ENCODE data around the gene PCBP3. TPM values are rescaled to one million over a fixed set of nuclear protein-coding genes. Genes with fewer than 3 reads are reported as not detected.

The PCBP3 gene
- total RNA-seq, 2 donors from 2014 or later: 11.6 to 16.5 TPM

DNA sequence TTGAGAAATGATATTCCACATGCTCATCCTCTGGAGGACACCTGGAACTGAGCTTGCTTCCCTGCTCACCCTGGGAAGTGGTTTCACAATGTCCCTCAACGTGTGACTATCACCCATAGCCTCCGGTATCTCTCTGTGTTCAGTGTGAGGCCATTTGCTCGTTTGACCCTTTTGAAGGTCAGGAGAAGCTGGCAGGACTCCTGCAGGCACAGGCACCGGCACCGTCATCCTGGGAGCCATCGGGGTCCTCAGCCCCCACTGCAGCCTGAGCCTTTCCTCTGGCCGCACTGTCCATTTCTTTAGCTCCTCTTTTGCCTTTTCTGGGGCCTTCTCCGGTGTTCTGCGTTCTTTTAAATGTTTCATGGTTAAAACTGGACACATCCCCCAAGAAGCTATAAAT is 178.5 kb downstream of the PCBP3 start:
- Mint-ChIP-seq H3K9me3 (no peaks in the 10 kb centered on the region), H3K36me3 (ENCODE audit: low read depth) (peaks cover 7% of the 10 kb centered on the region), H3K4me3 (peak overlapping the region; percentile 1), H3K27me3 (peaks cover 14% of the 10 kb centered on the region), H3K27ac (peak overlapping the region; percentile 44), H3K4me1 (peaks cover 17% of the 10 kb centered on the region)
- ATAC-seq (replicated peaks): no peak

DNA sequence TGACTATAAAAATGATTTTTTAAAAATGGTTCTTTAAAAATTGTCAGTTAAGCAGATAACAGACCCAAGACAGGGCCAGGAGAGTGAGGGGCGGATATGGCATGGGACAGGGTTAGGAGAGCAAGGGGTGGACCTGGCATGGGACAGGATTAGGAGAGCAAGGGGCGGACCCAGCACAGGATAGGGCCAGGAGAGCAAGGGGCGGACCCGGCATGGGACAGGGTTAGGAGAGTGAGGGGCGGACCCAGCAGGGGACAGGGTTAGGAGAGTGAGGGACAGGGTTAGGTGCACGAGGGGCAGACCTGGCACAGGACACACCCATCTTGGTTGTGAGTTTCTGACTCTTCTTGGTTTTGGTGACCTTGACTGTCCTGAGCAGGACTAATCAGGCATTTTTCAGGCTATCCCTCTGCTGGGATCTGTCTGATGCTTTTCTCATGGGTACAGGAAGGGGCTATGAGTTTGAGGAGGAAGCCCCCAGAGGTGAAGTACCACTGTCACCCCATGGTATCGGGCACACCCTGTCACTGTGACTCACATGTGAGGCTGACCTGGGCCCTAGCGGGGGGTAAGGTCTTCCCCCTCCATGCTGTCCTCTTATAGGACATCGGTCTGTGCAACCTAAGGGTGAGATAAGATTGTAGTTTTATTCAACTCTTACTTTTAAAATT is 179.0 kb downstream of the PCBP3 start:
- no peak for ATAC-seq (replicated peaks)
- Mint-ChIP-seq H3K27ac (no peak overlapping the region), H3K4me1 (peaks cover 18% of the 10 kb centered on the region), H3K9me3 (no peaks in the 10 kb centered on the region), H3K4me3 (no peak overlapping the region), H3K27me3 (peaks cover 14% of the 10 kb centered on the region), H3K36me3 (ENCODE audit: low read depth) (peaks cover 7% of the 10 kb centered on the region)

DNA sequence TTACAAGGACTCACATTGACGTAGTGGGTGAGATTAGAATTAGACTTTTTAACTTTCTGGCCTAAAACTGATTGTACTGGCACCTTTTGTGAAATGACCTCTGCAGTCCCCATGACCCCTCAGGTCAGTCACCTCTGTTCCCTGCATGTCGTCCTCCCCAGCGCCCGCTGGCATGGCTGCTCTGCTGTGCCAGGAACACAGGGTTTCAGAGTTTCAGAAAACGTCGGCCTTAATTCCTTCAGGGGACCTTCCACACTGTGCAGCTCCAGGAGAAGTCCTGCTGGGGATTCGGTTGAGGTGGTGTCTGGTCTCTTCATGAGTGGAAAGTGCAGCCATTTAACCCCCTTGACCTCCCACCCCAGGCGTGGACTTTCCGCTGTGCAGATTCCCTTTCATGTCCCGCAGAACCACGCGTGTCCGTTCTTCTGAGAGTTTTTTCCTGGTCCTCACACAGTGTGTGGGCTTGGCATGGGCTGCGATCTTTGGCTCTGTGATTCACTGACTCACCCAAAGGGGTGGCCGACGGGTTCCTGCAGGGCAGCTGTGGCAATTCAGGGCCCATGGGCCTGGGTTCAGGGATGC is 179.7 kb downstream of the PCBP3 start:
- H3K4me3 Mint-ChIP-seq: no peak overlapping the region
- peaks cover 4% of the 10 kb centered on the region for H3K36me3 Mint-ChIP-seq (ENCODE audit: low read depth)
- no peak for ATAC-seq (replicated peaks)
- H3K4me1 Mint-ChIP-seq: peaks cover 16% of the 10 kb centered on the region
- no peaks in the 10 kb centered on the region for H3K9me3 Mint-ChIP-seq
- no peak overlapping the region for H3K27ac Mint-ChIP-seq
- peaks cover 14% of the 10 kb centered on the region for H3K27me3 Mint-ChIP-seq

DNA sequence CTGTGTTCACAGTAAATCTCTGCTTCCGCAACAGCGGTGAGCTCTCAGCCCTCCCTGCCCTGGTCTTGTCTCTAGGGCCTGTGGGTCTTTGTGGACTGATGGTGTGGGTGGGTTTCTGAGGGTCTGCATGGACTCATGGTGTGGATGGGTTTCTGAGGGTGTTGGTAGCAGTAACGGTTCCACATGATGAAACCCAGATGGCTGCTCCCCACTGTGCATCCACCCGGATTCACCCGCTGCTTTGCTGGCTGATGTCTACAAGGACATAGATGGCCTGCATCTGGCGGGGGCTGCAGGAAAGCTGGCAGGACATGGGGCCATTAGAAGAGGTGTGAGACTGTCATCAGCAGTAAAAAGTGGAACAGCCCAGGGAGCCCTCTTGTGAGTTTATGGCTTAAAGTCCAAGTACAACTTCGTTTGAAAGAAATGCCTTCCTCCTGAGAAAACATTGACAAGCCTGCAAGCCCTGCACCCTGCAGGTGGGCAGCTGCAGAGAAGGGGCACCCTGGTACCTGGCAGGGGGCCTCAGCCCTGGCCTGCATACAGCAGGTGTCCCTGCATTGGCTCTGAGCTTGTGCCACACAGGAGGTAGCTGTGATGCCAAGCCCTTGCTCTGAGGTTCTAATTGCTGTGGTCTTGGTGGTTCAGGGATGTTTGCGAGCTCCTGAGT is 181.2 kb downstream of the PCBP3 start:
- peaks cover 14% of the 10 kb centered on the region for H3K27me3 Mint-ChIP-seq
- no peak for ATAC-seq (replicated peaks)
- H3K9me3 Mint-ChIP-seq: no peaks in the 10 kb centered on the region
- peaks cover 4% of the 10 kb centered on the region for H3K4me1 Mint-ChIP-seq
- H3K36me3 Mint-ChIP-seq (ENCODE audit: low read depth): no peaks in the 10 kb centered on the region
- H3K27ac Mint-ChIP-seq: no peak overlapping the region
- no peak overlapping the region for H3K4me3 Mint-ChIP-seq

DNA sequence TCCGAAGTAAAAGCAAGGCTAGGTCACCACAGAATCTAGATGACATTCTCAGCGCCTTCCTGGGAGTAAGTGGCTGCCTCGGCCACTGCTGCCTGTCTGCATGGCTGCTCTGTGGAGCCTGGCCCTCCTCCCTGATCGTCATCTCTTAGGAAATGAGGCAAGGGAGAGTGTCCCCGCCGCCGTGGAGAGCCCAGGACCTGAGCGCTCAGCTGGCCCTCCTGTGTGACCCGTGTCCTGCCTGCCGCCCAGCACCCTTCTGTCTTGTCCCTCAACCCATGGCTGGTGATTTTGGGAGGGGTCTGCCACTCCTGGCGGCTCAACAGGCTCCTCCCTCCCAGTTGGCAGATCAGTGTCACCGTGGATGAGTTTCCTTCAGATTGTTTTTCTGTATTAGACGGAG is 181.7 kb downstream of the PCBP3 start:
- Mint-ChIP-seq H3K27me3 (peaks cover 14% of the 10 kb centered on the region), H3K27ac (no peak overlapping the region), H3K9me3 (no peaks in the 10 kb centered on the region), H3K4me1 (peaks cover 4% of the 10 kb centered on the region), H3K4me3 (no peak overlapping the region), H3K36me3 (ENCODE audit: low read depth) (no peaks in the 10 kb centered on the region)
- no peak for ATAC-seq (replicated peaks)

DNA sequence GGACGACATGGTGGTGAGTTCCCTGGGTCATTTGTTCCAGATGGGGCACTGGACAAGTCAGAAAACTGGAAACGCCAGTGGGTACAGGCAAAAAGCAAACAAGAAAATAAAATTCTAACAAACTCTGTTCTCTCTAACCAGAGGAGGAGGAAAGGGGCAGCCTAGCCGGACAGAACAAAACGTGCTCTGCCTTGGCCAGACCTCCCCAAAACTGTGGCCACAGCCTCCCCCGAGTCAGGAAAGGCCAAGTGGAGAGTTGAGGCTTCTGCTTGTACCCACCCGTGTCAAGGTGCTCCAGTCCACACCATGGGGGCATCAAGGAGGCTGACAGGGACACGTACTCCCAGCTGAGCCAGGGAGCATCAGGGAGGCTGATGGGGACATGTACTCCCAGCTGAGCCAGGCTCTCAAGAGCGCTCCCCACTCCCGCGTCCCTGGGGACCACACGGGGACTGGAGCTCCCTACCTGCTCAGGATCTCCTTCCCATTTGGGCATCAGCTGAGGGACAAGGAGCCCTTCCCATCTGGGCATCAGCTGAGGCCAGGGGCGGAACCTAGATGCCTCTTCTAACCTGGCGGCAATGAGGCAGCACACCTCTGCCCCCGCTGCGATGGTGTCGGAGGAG is 183.3 kb downstream of the PCBP3 start:
- ATAC-seq (replicated peaks): no peak
- Mint-ChIP-seq H3K4me3 (no peak overlapping the region), H3K27me3 (peaks cover 8% of the 10 kb centered on the region), H3K36me3 (ENCODE audit: low read depth) (no peaks in the 10 kb centered on the region), H3K4me1 (peaks cover 4% of the 10 kb centered on the region), H3K27ac (peak overlapping the region; percentile 8), H3K9me3 (no peaks in the 10 kb centered on the region)

DNA sequence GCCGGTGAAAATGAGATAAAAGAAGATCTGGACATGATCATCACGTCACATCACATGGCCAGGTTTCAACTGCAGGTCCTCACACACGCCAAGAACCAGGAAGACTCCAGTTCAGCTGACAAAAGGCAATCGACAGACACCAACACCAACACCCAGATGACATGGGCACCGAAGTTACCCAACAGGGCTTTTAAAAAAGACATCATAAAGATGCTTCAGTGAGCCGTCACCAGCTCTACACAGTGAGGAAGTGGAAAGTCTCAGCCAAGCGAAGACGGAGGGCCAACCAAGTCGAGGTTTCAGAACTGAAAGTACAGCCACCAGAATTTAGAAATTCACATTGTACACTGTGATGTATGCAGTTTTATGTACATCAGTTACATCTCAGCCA is 183.8 kb downstream of the PCBP3 start:
- Mint-ChIP-seq H3K4me1 (peaks cover 4% of the 10 kb centered on the region), H3K9me3 (no peaks in the 10 kb centered on the region), H3K27ac (peak overlapping the region; percentile 8), H3K4me3 (no peak overlapping the region), H3K27me3 (peaks cover 5% of the 10 kb centered on the region), H3K36me3 (ENCODE audit: low read depth) (no peaks in the 10 kb centered on the region)
- no peak for ATAC-seq (replicated peaks)

DNA sequence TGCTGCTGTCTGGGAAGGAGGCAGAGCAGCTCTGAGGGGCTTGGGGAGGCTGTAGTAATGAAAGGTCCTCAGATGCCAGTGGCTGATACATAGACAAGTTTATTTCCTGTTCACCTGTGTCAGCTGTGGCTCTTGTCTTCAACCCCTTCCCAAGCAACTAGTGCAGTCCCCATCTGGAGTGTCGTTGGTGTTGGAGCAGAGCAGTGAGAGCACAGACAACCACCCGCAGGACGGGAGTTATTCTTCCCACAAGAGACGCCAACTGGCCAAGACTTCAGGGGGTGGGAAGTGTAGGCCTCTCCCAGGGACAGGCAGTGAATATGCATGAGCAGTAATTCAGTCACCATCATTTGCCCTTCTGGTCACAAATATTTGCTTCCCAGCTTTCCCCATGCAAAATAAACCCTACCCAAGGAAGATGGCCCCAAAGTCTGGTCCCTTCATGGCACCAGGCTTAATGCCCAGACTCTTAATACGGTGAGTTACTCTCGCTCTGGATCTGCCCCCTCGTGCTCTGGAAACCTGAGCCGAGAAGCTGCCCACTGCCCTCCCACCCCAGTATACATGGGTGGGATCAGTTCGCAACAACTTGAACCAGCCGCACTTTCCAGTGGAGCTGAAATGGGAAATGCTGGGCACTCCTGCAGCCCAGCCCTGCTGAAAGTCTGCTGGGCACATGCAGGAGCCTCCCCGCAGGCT is 184.5 kb downstream of the PCBP3 start:
- Mint-ChIP-seq H3K4me1 (peaks cover 4% of the 10 kb centered on the region), H3K4me3 (no peak overlapping the region), H3K27me3 (peaks cover 3% of the 10 kb centered on the region), H3K36me3 (ENCODE audit: low read depth) (no peaks in the 10 kb centered on the region), H3K9me3 (no peaks in the 10 kb centered on the region), H3K27ac (no peak overlapping the region)
- no peak for ATAC-seq (replicated peaks)

DNA sequence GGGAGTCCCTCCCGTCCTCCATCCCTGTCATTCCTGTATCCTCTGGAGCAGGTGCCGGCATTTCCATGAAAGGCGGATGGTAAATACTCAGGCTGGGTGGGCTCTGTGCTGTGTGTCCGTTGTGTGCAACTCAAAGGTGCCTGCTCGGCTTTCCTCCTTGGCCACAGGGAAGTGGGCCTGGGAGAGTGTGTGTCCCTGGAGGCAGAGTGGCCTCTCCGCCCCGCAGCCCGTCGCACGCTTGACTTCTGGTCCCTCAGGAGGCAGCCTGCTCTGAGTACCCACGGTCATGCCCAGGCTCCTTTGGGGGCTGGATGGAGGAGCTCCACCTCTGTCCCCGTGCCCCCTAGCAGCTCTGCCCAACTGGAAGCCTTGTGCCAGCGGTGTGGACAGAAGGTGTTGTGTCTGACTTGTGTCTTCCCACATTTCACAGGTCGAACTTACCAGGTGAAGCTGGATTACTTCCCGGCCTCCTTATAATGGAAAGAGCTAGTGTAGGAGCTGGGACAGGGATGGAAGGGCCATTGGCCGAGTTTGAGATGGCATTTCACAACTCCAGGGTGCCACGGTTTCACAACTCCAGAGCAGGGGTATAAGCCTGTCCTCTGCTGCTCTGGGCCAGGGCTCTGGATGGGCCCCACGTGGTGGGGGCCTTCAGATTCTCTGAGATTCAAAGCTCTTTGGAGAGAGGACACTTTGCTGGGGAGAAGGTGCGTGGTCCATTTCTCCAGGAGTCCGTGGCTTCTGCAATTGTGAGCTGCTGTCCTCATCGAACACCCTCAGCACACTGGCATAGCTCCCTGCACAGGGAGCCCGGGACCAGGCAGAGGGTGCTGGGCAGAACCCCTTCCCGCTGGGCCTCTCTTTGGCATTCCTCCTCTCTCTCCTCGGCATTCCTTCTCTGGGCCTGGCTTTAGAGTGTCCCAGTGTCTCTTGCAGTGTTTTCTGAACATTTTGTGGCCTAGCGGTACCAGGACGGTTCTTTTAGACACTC is 185.3 kb downstream of the PCBP3 start:
- Mint-ChIP-seq H3K4me3 (no peak overlapping the region), H3K36me3 (ENCODE audit: low read depth) (no peaks in the 10 kb centered on the region), H3K4me1 (peaks cover 4% of the 10 kb centered on the region), H3K9me3 (no peaks in the 10 kb centered on the region), H3K27me3 (peaks cover 3% of the 10 kb centered on the region), H3K27ac (no peak overlapping the region)
- ATAC-seq (replicated peaks): no peak

DNA sequence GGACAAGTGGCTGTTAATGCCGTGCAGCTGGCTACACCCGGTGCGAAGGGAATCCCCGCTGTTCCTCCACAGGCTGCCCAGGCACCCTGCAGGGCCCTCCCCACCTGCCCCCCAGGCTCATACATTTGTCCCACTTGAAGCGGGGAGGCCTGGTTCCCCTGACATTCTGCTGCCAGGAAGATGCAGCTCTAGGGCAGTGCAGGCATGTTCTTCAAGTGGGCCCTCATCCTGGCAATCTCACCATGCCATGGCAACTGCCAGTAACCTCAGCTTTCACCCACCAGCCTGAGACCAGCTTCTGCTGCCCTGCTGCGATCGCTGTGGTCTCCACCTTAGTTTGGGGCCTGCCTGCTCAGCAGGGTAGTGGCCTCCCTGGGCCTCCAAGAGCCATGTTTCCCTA is 186.1 kb downstream of the PCBP3 start:
- Mint-ChIP-seq H3K36me3 (ENCODE audit: low read depth) (no peaks in the 10 kb centered on the region), H3K27me3 (no peaks in the 10 kb centered on the region), H3K9me3 (no peaks in the 10 kb centered on the region), H3K4me1 (peaks cover 4% of the 10 kb centered on the region), H3K27ac (no peak overlapping the region), H3K4me3 (no peak overlapping the region)
- ATAC-seq (replicated peaks): no peak

DNA sequence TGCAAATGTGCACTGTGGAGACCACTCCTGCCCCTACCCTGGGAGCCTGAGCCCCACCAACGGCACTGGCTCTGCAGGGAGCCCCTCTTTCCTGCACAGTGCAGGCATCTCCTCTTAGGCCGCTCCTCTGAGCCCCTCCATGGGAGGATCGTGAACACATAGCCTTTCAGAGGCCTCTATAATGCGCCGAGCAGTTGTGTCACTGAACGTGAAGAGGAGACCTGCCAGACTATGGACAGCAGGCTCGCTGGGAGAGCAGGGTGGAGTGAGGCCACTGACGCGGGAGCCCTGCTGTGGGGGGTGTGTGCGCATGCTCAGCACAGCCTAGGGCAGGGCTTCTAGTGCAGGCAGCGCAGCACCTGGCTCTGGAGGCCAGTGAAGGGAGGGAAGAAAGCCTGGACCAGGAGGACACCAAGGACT is 186.7 kb downstream of the PCBP3 start:
- Mint-ChIP-seq H3K4me1 (peaks cover 4% of the 10 kb centered on the region), H3K27ac (no peak overlapping the region), H3K4me3 (no peak overlapping the region), H3K27me3 (no peaks in the 10 kb centered on the region), H3K9me3 (no peaks in the 10 kb centered on the region), H3K36me3 (ENCODE audit: low read depth) (no peaks in the 10 kb centered on the region)
- ATAC-seq (replicated peaks): no peak

DNA sequence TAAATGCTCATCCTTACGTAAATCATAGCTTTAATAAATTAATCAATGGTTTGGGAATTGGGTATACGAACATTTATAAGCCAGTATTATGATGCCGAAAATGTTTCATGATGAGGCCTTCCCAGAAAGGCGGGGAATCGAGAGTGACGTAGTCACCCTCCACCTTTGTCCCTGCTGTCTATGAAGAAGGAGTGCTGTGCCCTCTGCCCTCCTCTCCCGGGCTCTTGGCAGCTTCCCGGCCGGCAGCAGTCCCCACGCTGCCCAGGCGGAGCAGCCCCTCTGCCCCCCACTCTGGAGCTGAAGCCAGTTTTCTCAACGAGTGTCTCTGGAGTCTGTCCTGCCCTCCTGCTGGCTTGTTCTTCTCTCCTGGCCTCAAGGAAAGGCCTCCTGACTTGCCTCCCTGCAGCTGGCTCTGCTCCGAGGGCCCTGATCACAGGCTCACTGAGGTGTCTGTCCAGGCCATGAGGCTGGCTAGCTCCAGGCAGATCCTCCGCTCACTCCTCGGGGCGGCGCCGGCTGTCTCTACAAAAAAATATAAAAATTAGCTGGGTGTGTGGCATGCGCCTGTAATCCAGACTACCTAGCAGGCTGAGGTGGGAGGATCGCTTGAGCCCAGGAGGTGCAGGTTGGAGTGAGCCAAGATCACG is 187.3 kb downstream of the PCBP3 start:
- H3K27me3 Mint-ChIP-seq: no peaks in the 10 kb centered on the region
- H3K9me3 Mint-ChIP-seq: no peaks in the 10 kb centered on the region
- H3K4me3 Mint-ChIP-seq: no peak overlapping the region
- H3K27ac Mint-ChIP-seq: no peak overlapping the region
- no peaks in the 10 kb centered on the region for H3K36me3 Mint-ChIP-seq (ENCODE audit: low read depth)
- ATAC-seq (replicated peaks): no peak
- peaks cover 4% of the 10 kb centered on the region for H3K4me1 Mint-ChIP-seq

DNA sequence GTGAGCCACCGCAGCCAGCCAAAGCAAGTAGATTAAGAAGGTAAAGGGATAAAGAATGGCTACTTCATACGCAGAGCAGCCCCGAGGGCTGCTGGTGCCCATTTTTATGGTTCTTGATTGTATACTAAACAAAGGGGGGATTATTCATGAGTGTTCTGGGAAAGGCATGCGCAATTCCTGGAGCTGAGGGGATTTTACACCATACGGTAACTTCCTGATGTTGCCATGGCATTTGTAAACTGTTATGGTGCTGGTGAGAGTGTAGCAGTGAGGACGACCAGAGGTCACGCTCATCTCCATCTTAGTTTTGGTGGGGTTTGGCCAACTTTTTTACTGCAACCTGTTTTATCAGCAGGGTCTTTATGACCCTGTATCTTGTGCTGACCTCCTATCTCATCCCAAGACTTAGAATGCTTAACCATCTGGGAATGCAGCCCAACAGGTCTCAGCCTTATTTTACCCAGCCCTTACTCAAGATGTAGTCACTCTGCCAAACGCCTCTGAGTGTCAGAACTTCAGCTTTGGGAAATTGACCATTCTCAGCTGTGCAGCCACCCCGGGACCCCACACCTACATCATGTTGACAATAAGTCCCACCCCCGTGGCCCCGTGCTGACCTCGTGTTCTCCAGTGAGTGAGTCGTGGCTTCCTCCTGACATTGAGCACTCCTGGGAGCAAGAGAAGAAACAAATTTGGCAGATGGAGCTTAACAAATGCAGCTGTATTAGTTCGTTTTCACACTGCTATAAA is 188.6 kb downstream of the PCBP3 start:
- Mint-ChIP-seq H3K4me1 (peaks cover 3% of the 10 kb centered on the region), H3K36me3 (ENCODE audit: low read depth) (no peaks in the 10 kb centered on the region), H3K27me3 (no peaks in the 10 kb centered on the region), H3K4me3 (no peak overlapping the region), H3K27ac (no peak overlapping the region), H3K9me3 (no peaks in the 10 kb centered on the region)
- no peak for ATAC-seq (replicated peaks)
